Measurements from ENCODE around the gene GIT2. TPM values are rescaled to one million over a fixed set of nuclear protein-coding genes. Genes with fewer than 3 reads are reported as not detected.

The GIT2 gene
- total and polyA plus RNA-seq, 2 experiments from 2014 or later = 21.5 to 22.4 TPM

DNA sequence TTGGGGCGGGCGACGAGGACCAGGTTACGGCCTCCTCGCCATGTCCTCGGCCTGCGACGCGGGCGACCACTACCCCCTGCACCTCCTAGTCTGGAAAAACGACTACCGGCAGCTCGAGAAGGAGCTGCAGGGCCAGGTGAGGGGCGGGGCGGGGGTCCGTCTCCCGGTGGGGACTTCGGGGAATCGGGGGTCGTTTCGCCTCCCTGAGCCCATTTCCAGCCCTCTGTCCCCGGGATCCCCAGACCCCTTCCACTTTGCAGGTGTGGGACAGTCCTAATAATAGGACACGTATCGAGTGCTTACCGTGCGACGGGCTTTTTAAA lies 3.4 kb upstream of the GIT2 start:
- Histone ChIP-seq H3K4me1 (ENCODE audit: insufficient read depth) (peaks cover 14% of the 10 kb centered on the region), H2AFZ (peak overlapping the region; percentile 88), H3K4me3 (peak overlapping the region; percentile 91), H3K9me3 (ENCODE audit: low read depth) (no peaks in the 10 kb centered on the region), H3K4me2 (peak overlapping the region; percentile 85), H4K20me1 (ENCODE audit: insufficient read depth, poor library complexity, severe bottlenecking) (peaks cover 3% of the 10 kb centered on the region), H3K79me2 (peaks cover 41% of the 10 kb centered on the region), H3K9me2 (replicated peaks; ENCODE audit: insufficient read depth) (no peaks in the 10 kb centered on the region), H3K27me3 (no peaks in the 10 kb centered on the region), H3K27ac (peak overlapping the region; percentile 25), H3K36me3 (replicated peaks; ENCODE audit: insufficient read depth, low read depth) (no peaks in the 10 kb centered on the region)
- DNase-seq (ENCODE audit: low spot score) = no peak
- TF ChIP-seq EZH2phosphoT487 (IDR thresholded peaks at IDR 0.05; ENCODE audit: low read depth, severe bottlenecking, unreplicated experiment) (no peak), EZH2 (IDR thresholded peaks at IDR 0.05; ENCODE audit: borderline replicate concordance) (no peak)
- TF ChIP-seq, protein P1, sequence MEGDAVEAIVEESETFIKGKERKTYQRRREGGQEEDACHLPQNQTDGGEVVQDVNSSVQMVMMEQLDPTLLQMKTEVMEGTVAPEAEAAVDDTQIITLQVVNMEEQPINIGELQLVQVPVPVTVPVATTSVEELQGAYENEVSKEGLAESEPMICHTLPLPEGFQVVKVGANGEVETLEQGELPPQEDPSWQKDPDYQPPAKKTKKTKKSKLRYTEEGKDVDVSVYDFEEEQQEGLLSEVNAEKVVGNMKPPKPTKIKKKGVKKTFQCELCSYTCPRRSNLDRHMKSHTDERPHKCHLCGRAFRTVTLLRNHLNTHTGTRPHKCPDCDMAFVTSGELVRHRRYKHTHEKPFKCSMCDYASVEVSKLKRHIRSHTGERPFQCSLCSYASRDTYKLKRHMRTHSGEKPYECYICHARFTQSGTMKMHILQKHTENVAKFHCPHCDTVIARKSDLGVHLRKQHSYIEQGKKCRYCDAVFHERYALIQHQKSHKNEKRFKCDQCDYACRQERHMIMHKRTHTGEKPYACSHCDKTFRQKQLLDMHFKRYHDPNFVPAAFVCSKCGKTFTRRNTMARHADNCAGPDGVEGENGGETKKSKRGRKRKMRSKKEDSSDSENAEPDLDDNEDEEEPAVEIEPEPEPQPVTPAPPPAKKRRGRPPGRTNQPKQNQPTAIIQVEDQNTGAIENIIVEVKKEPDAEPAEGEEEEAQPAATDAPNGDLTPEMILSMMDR (IDR thresholded peaks at IDR 0.05; ENCODE audit: poor library complexity) = no peak
- 2% methylated on average over 9 of the region's 27 CpGs for WGBS (ENCODE audit: low lambda C conversion rate, missing lambda C conversion rate)

DNA sequence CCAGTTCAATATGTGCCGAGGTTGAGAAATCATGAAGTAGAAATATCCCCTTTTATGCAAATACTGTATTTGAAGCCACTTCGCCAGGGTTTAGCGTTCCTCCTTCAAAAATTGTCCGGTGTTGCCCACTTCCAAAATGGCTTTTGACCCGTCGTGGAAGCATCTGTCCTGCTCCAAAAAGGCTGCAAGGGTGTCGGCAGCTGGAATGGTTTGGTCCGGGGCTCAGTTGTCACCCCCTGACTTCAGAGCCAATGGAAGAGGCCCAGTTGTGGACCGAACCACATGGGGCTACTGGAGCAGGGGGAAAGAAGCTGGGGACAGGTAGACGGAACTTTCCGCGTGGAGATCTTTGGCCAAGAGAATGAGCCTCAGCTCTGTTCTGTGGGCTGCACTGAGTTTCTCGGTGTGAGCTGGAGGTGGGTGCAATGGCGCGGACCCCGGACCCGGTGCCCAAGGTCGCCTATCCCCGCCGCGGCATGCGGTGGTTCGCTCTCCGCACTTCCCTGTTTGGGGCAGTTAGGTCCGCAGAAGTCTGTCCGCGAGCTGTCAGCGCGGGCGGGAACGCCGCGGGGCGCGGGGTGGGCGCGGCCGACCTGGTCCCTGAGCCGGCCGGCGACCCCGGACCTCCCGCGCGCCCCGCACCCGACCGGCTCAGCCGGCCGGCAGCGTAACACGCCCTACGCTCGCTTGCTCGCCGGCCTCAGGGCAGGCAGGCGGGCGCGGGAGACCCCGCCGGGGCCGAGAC lies 2.9 kb upstream of the GIT2 start, which contains the start of gene ANKRD13A:
Gene ANKRD13A, plus strand, starts transcription at position 527 of the 745 bp plus-strand sequence. CDS start 259 bp downstream, outside the sequence.
- peak within 1 kb of the TSS; percentile 91 for H3K4me3 ChIP-seq
- peak within 1 kb of the TSS; percentile 85 for H3K4me2 ChIP-seq
- H2AFZ ChIP-seq = peak within 1 kb of the TSS; percentile 88
- peaks cover 20% of the 10 kb centered on the region for H3K4me1 ChIP-seq (ENCODE audit: insufficient read depth)
- TF ChIP-seq EZH2 (IDR thresholded peaks at IDR 0.05; ENCODE audit: borderline replicate concordance) (no peak), EZH2phosphoT487 (IDR thresholded peaks at IDR 0.05; ENCODE audit: low read depth, severe bottlenecking, unreplicated experiment) (no peak)
- TF ChIP-seq, protein P1 (IDR thresholded peaks at IDR 0.05; ENCODE audit: poor library complexity) = no peak
- 2% methylated on average over 34 of the region's 62 CpGs for WGBS (ENCODE audit: low lambda C conversion rate, missing lambda C conversion rate)
- H3K27ac ChIP-seq = peak within 1 kb of the TSS; percentile 91
- peaks cover 7% of the 10 kb centered on the region for H4K20me1 ChIP-seq (ENCODE audit: insufficient read depth, poor library complexity, severe bottlenecking)
- H3K9me2 ChIP-seq (replicated peaks; ENCODE audit: insufficient read depth) = no peaks in the 10 kb centered on the region
- H3K27me3 ChIP-seq = no peaks in the 10 kb centered on the region
- H3K79me2 ChIP-seq = peaks cover 47% of the 10 kb centered on the region
- H3K9me3 ChIP-seq (ENCODE audit: low read depth) = no peaks in the 10 kb centered on the region
- no peaks in the 10 kb centered on the region for H3K36me3 ChIP-seq (replicated peaks; ENCODE audit: insufficient read depth, low read depth)
- DNase-seq (ENCODE audit: low spot score) = peak; percentile 88

DNA sequence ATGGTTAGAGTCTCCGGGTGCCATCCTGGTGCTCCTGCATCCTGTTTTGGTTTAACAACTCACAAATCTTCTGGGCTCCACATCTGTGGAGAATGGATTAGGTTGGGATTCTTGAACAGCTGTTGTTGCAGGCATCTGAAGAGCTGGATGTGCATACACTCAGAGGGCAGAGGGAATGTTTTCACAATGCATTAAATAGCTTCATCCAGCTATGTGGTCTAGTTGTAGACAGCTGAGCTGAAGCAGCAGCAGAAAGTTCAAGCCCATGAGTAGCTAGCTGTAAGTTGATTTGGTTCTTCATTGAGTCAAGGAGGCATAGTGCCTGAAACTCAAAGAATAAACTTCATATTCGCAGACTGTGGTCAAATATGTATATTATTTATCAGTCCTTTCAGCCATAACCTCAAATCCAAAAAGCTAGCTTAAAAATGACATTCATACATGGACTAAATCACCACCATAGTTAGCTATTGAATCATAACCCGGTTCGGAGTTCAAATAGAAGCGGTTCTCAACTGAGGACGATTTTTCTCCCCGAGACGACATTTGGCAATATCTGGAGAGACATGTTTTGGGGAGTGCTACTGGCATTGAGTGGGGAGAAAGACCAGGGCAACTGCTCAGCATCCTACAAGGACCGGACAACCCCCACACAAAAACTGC lies 2.2 kb upstream of the GIT2 start:
- 75% methylated on average over 9 of the region's 9 CpGs for WGBS (ENCODE audit: low lambda C conversion rate, missing lambda C conversion rate)
- TF ChIP-seq EZH2phosphoT487 (IDR thresholded peaks at IDR 0.05; ENCODE audit: low read depth, severe bottlenecking, unreplicated experiment) (no peak), EZH2 (IDR thresholded peaks at IDR 0.05; ENCODE audit: borderline replicate concordance) (no peak)
- TF ChIP-seq, protein P1 (IDR thresholded peaks at IDR 0.05; ENCODE audit: poor library complexity) = no peak
- peaks cover 23% of the 10 kb centered on the region for H3K4me1 ChIP-seq (ENCODE audit: insufficient read depth)
- peak overlapping the region; percentile 85 for H3K4me2 ChIP-seq
- peak overlapping the region; percentile 88 for H2AFZ ChIP-seq
- no peaks in the 10 kb centered on the region for H3K36me3 ChIP-seq (replicated peaks; ENCODE audit: insufficient read depth, low read depth)
- no peaks in the 10 kb centered on the region for H3K9me2 ChIP-seq (replicated peaks; ENCODE audit: insufficient read depth)
- H3K9me3 ChIP-seq (ENCODE audit: low read depth) = no peaks in the 10 kb centered on the region
- DNase-seq (ENCODE audit: low spot score) = no peak
- peaks cover 8% of the 10 kb centered on the region for H4K20me1 ChIP-seq (ENCODE audit: insufficient read depth, poor library complexity, severe bottlenecking)
- H3K4me3 ChIP-seq = peak overlapping the region; percentile 91
- H3K79me2 ChIP-seq = peaks cover 54% of the 10 kb centered on the region
- no peaks in the 10 kb centered on the region for H3K27me3 ChIP-seq
- H3K27ac ChIP-seq = peak overlapping the region; percentile 91

Measured in hepatocyte (in vitro differentiated cells).